Thymus (tissue), 11 donors: ENCODE measurements around the gene SFSWAP. TPM values are rescaled to one million over a fixed set of nuclear protein-coding genes. Genes with fewer than 3 reads are reported as not detected.
A peak's percentile ranks its signal among the peaks of the same experiment; 100 is the strongest.
"Not testable (repeated sequence)": the region's sequence is repeated elsewhere in the genome, so short reads cannot be mapped to it uniquely, and the experiment has no call there.

Source experiments
- DNase-seq, 9 donors: peaks; one replicate each; pipeline ENCODE4 v3.0.0-alpha.2; 2013; ENCODE audit warnings: low spot score in 9 of 9, low read depth in 6 of 9, missing footprints in 1 of 9
- H3K27ac ChIP-seq, 2 donors: one replicate each; pipeline ENCODE4 v1.5.1; 2013; ENCODE audit warnings: control low read depth in 1 of 2, low read depth in 1 of 2, low read length in 1 of 2, mild to moderate bottlenecking in 1 of 2, moderate library complexity in 1 of 2
- H3K27me3 ChIP-seq, 2 donors: one replicate each; pipeline ENCODE4 v1.5.1; 2013; ENCODE audit warnings: low read length in 1 of 2; ENCODE audit not compliant: control insufficient read depth in 2 of 2, insufficient read depth in 1 of 2
- H3K36me3 ChIP-seq, 2 donors: one replicate each; pipeline ENCODE4 v1.5.1; 2013; ENCODE audit warnings: low read length in 1 of 2, mild to moderate bottlenecking in 1 of 2, moderate library complexity in 1 of 2; ENCODE audit not compliant: control insufficient read depth in 2 of 2, insufficient read depth in 2 of 2
- H3K4me1 ChIP-seq, 2 donors: one replicate each; pipeline ENCODE4 v1.5.1; 2013; ENCODE audit warnings: low read length in 2 of 2; ENCODE audit not compliant: control insufficient read depth in 2 of 2, insufficient read depth in 2 of 2
- H3K4me3 ChIP-seq, 2 donors: one replicate each; pipeline ENCODE4 v1.5.1; 2013; ENCODE audit warnings: low read length in 2 of 2, control low read depth in 1 of 2, mild to moderate bottlenecking in 1 of 2
- H3K9me3 ChIP-seq, 2 donors: one replicate each; pipeline ENCODE4 v1.5.1; 2013; ENCODE audit warnings: low read length in 1 of 2, mild to moderate bottlenecking in 1 of 2; ENCODE audit not compliant: control insufficient read depth in 2 of 2, insufficient read depth in 1 of 2
- WGBS: extraction: QIAGEN DNeasy Blood & Tissue Kit; methylation state at CpG from one replicate; pipeline ENCODE4 v1.1.7; 2013; 5-methylcytosine and 5-hydroxymethylcytosine counted together
- polyA plus RNA-seq: library from polyadenylated mRNA; stranded (reverse); fragments of 200-250 nt; gene quantifications from one replicate; pipeline ENCODE4 v1.2.3, GENCODE V29; 2013
- total RNA-seq: library from RNA; stranded (reverse); fragments of 120-200 nt; gene quantifications from one replicate; pipeline ENCODE4 v1.2.4, GENCODE V29; 2013
- donor health status: healthy.

Gene SFSWAP
- total and polyA plus RNA-seq, 2 donors: 19.5 to 39.6 TPM

DNA sequence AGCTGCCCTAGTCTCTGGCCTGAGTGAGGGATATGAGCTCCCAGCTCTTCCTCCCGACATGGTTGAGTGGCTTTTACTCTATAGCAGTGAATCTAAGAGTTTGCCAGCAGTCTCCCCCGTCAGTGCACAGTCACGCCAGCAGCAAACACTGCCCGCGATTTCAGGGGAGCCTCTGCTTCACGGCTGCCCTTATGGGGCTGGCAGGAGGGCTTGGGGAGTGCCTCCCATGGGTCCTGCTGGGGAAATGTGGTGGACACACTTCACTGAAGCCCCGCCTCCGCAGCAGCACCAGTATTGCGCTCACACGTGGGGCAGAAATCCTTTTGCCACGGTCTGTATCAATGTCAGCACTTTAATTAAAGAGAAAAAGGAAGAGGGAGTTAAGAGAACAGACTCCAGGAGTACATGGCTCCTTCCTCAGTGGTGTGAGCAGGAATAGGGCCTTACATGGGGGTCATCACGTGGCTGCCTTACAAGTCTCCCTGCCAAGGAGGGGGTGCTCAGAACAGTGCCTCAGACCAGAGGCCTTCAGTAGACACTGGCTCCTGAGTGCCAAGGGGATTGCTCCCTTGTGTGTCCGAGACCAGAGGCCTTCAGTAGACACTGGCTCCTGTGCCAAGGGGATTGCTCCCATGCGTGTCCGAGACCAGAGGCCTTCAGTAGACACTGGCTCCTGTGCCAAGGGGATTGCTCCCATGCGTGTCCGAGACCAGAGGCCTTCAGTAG lies 55.7 kb downstream of the SFSWAP start:
- 96% methylated on average over 15 of the region's 17 CpGs for WGBS
- H3K9me3 ChIP-seq: no peaks in the 10 kb centered on the region
- H3K4me3 ChIP-seq: no peak overlapping the region
- peaks cover 69% of the 10 kb centered on the region in 2 donors for H3K36me3 ChIP-seq
- no peak overlapping the region for H3K27ac ChIP-seq
- no peaks in the 10 kb centered on the region for H3K27me3 ChIP-seq
- H3K4me1 ChIP-seq: no peaks in the 10 kb centered on the region
- no peak for DNase-seq

- Histone ChIP-seq H3K27me3 (no peaks in the 10 kb centered on the region), H3K36me3 (peaks cover 58 to 68% of the 10 kb centered on the region in 2 donors), H3K4me1 (peaks cover 7 to 22% of the 10 kb centered on the region in 2 donors), H3K9me3 (no peaks in the 10 kb centered on the region), H3K4me3 (no peak overlapping the region), H3K27ac (no peak overlapping the region)
- no peak for DNase-seq
- WGBS: 98% methylated on average over 12 of the region's 12 CpGs
Measured at GRCh38 chr12:131770120-131770519, 59.2 kb downstream of the SFSWAP start.

- no peaks in the 10 kb centered on the region for H3K9me3 ChIP-seq
- no peak overlapping the region for H3K27ac ChIP-seq
- 98% methylated on average over 10 of the region's 10 CpGs for WGBS
- H3K27me3 ChIP-seq: no peaks in the 10 kb centered on the region
- no peak for DNase-seq
- H3K36me3 ChIP-seq: peaks cover 54 to 59% of the 10 kb centered on the region in 2 donors
- peaks cover 7 to 35% of the 10 kb centered on the region in 2 donors for H3K4me1 ChIP-seq
- H3K4me3 ChIP-seq: no peak overlapping the region
Measured at GRCh38 chr12:131771965-131772364, 61.1 kb downstream of the SFSWAP start.

GRCh38 chr12:131773582-131774221 lies 62.8 kb downstream of the SFSWAP start:
- 13% methylated on average over 15 of the region's 15 CpGs for WGBS
- Histone ChIP-seq H3K4me3 (no peak overlapping the region), H3K9me3 (no peaks in the 10 kb centered on the region), H3K27ac (peak overlapping the region; percentile 43 to 68), H3K36me3 (peaks cover 51 to 61% of the 10 kb centered on the region in 2 donors), H3K27me3 (no peaks in the 10 kb centered on the region), H3K4me1 (peaks cover 7 to 35% of the 10 kb centered on the region in 2 donors)
- peak in 6 of 9 donors; percentile 26 to 65 (median 36) for DNase-seq

- H3K9me3 ChIP-seq: no peaks in the 10 kb centered on the region
- no peak for DNase-seq
- H3K36me3 ChIP-seq: peaks cover 52 to 68% of the 10 kb centered on the region in 2 donors
- no peak overlapping the region for H3K4me3 ChIP-seq
- no peaks in the 10 kb centered on the region for H3K27me3 ChIP-seq
- WGBS: 86% methylated on average over 17 of the region's 17 CpGs
- peak overlapping the region in 1 of 2 donors; percentile 31 for H3K27ac ChIP-seq
- peaks cover 7 to 35% of the 10 kb centered on the region in 2 donors for H3K4me1 ChIP-seq
Measured at GRCh38 chr12:131774576-131775391, 63.9 kb downstream of the SFSWAP start.

- WGBS: 89% methylated on average over 17 of the region's 17 CpGs
- peaks cover 52 to 64% of the 10 kb centered on the region in 2 donors for H3K36me3 ChIP-seq
- H3K4me1 ChIP-seq: peaks cover 7 to 35% of the 10 kb centered on the region in 2 donors
- H3K4me3 ChIP-seq: no peak overlapping the region
- no peak overlapping the region for H3K27ac ChIP-seq
- no peaks in the 10 kb centered on the region for H3K9me3 ChIP-seq
- no peaks in the 10 kb centered on the region for H3K27me3 ChIP-seq
- DNase-seq: no peak
Measured at GRCh38 chr12:131775392-131776236, 64.7 kb downstream of the SFSWAP start.

DNA sequence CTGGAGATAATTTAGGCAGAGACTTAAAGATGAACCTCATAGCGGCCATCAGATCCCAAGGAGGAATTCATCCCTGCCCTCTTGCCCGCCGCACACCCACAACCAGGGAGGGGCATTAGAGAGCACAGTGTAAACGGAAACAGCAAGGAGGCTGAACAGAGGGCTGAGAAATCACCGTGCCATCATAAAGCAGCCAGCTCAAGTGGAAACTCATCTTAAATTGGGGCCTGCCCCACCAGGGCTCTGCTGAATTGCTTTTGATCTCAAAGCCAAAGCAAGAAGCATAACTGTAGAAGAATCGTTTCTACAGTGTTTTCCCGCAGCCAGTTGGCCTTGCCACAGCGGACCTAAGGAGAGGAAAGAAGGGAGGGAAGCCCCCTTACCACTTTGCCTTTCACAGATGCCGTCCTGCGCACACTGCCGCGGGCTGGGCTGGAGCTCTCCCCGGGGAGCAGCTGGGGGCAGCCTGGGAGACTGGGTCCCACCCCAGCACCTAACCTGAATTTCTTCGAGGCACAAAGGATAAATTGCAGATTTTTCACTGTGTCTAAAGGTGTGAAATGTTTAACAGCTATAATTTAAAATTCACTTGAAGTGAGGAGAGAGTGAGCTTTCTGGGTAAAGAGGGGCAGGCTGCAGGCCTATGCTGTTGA lies 65.5 kb downstream of the SFSWAP start:
- WGBS: 33% methylated on average over 14 of the region's 14 CpGs
- H3K4me1 ChIP-seq: peaks cover 7 to 35% of the 10 kb centered on the region in 2 donors
- no peak overlapping the region for H3K4me3 ChIP-seq
- no peaks in the 10 kb centered on the region for H3K9me3 ChIP-seq
- peaks cover 48 to 57% of the 10 kb centered on the region in 2 donors for H3K36me3 ChIP-seq
- DNase-seq: peak in 2 of 9 donors; percentile 28 to 49
- no peaks in the 10 kb centered on the region for H3K27me3 ChIP-seq
- H3K27ac ChIP-seq: peak overlapping the region; percentile 42 to 47

- DNase-seq, H3K4me3 ChIP-seq, H3K27me3 ChIP-seq, H3K27ac ChIP-seq, H3K9me3 ChIP-seq: not testable (repeated sequence)
- WGBS: 92% methylated on average over 9 of the region's 9 CpGs
- peaks cover 53 to 54% of the 10 kb centered on the region in 2 donors for H3K36me3 ChIP-seq
- H3K4me1 ChIP-seq: peaks cover 7 to 35% of the 10 kb centered on the region in 2 donors
Measured at GRCh38 chr12:131777269-131777668, 66.4 kb downstream of the SFSWAP start.
